ENCODE measurements around the gene ELF4.

ELF4 gene

DNA sequence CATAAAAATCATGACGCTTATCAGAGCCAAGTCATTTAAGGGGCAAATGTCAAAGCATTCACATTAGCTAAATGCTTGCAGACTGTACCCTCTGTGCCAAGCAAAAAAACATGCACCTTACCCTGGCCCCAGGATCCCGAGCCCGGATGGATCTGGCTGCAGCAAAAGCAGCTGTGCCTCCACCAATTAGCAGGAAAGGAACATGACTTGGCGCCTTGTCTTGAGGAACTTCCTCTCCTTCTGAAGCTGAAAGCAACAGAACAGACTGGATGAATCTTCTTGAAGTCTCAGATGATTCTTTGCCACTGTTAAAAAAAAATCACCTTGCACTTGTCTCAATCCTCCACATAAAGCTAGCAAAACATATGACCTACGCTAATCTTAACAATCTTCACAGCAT lies 37.3 kb upstream of the ELF4 start:
- Histone ChIP-seq H3K27me3 (ENCODE audit: low read depth, low read length) (no peaks in the 10 kb centered on the region), H2AFZ (ENCODE audit: low read depth, low read length) (no peak overlapping the region), H3K36me3 (replicated peaks; ENCODE audit: low read depth, low read length) (peaks cover 21% of the 10 kb centered on the region)

DNA sequence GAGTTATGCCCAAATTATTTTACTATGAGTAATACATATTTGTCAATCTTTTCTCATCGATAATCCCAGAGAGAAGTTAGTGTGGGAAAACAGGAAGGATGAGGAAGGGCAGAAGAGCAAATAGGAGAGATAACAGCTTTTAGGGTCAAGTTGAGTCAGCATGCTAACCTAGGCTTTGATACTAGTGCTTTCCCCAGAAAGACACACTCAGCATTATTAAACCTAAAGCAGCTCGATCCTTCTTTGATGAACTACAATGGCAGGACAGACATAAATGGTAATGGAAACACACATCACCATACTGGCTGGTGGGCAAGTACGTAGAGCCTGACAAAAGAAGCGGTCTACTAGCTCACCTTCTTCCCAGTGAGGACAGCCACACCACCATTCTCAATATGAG lies 34.8 kb upstream of the ELF4 start:
- Histone ChIP-seq H3K9ac (ENCODE audit: low read length) (no peak overlapping the region), H3K27ac (ENCODE audit: low read length) (no peak overlapping the region), H3K4me1 (ENCODE audit: low read length) (no peaks in the 10 kb centered on the region), H3K27me3 (ENCODE audit: low read depth, low read length) (no peaks in the 10 kb centered on the region), H4K20me1 (ENCODE audit: insufficient read depth, low read length) (no peaks in the 10 kb centered on the region), H3K9me3 (ENCODE audit: insufficient read depth, low read length) (no peaks in the 10 kb centered on the region), H2AFZ (ENCODE audit: low read depth, low read length) (no peak overlapping the region), H3K4me2 (ENCODE audit: low read length) (no peak overlapping the region), H3K4me3 (ENCODE audit: low read length) (no peak overlapping the region), H3K79me2 (ENCODE audit: low read length) (no peaks in the 10 kb centered on the region), H3K36me3 (replicated peaks; ENCODE audit: low read depth, low read length) (peaks cover 21% of the 10 kb centered on the region)
- TF ChIP-seq, protein P1, sequence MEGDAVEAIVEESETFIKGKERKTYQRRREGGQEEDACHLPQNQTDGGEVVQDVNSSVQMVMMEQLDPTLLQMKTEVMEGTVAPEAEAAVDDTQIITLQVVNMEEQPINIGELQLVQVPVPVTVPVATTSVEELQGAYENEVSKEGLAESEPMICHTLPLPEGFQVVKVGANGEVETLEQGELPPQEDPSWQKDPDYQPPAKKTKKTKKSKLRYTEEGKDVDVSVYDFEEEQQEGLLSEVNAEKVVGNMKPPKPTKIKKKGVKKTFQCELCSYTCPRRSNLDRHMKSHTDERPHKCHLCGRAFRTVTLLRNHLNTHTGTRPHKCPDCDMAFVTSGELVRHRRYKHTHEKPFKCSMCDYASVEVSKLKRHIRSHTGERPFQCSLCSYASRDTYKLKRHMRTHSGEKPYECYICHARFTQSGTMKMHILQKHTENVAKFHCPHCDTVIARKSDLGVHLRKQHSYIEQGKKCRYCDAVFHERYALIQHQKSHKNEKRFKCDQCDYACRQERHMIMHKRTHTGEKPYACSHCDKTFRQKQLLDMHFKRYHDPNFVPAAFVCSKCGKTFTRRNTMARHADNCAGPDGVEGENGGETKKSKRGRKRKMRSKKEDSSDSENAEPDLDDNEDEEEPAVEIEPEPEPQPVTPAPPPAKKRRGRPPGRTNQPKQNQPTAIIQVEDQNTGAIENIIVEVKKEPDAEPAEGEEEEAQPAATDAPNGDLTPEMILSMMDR (IDR thresholded peaks at IDR 0.05; ENCODE audit: low read depth, low read length) = no peak
- no peak for TF ChIP-seq EZH2phosphoT487 (IDR thresholded peaks at IDR 0.05; ENCODE audit: low read depth)

More for the DNA sequence above, 37.3 kb upstream of the ELF4 start:
- H3K4me1 ChIP-seq (ENCODE audit: low read length) = no peaks in the 10 kb centered on the region
- no peak overlapping the region for H3K9ac ChIP-seq (ENCODE audit: low read length)
- no peaks in the 10 kb centered on the region for H3K79me2 ChIP-seq (ENCODE audit: low read length)
- no peak overlapping the region for H3K4me3 ChIP-seq (ENCODE audit: low read length)
- H4K20me1 ChIP-seq (ENCODE audit: insufficient read depth, low read length) = no peaks in the 10 kb centered on the region
- TF ChIP-seq EZH2phosphoT487 (IDR thresholded peaks at IDR 0.05; ENCODE audit: low read depth) = no peak
- TF ChIP-seq, protein P1 (IDR thresholded peaks at IDR 0.05; ENCODE audit: low read depth, low read length) = no peak
- H3K27ac ChIP-seq (ENCODE audit: low read length) = no peak overlapping the region
- no peaks in the 10 kb centered on the region for H3K9me3 ChIP-seq (ENCODE audit: insufficient read depth, low read length)
- no peak overlapping the region for H3K4me2 ChIP-seq (ENCODE audit: low read length)

DNA sequence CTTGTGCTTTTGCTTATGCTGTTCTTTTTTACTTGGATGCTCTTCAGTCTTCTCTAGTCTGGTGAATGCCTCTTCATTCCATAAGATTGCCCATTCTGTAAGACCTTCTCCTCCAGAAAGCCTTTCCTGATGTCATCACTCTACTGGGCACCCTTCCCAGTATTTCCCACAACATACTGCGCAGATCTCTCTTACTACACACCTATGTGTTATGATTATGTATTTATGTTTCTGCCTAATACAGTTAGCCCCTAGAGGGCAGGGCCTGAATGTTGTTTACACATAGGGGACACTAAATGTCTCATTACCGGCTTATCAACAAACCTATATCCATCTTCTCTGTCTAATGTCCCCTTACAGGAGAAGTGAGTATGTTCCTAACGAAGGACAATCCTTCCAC lies 34.2 kb upstream of the ELF4 start:
- TF ChIP-seq EZH2phosphoT487 (IDR thresholded peaks at IDR 0.05; ENCODE audit: low read depth) = no peak
- TF ChIP-seq, protein P1 (IDR thresholded peaks at IDR 0.05; ENCODE audit: low read depth, low read length) = peak; percentile 21
- Histone ChIP-seq H4K20me1 (ENCODE audit: insufficient read depth, low read length) (no peaks in the 10 kb centered on the region), H3K4me1 (ENCODE audit: low read length) (no peaks in the 10 kb centered on the region), H3K9ac (ENCODE audit: low read length) (no peak overlapping the region), H2AFZ (ENCODE audit: low read depth, low read length) (no peak overlapping the region), H3K27ac (ENCODE audit: low read length) (no peak overlapping the region), H3K4me3 (ENCODE audit: low read length) (no peak overlapping the region), H3K79me2 (ENCODE audit: low read length) (no peaks in the 10 kb centered on the region), H3K27me3 (ENCODE audit: low read depth, low read length) (no peaks in the 10 kb centered on the region), H3K9me3 (ENCODE audit: insufficient read depth, low read length) (no peaks in the 10 kb centered on the region), H3K4me2 (ENCODE audit: low read length) (no peak overlapping the region), H3K36me3 (replicated peaks; ENCODE audit: low read depth, low read length) (peaks cover 21% of the 10 kb centered on the region)

DNA sequence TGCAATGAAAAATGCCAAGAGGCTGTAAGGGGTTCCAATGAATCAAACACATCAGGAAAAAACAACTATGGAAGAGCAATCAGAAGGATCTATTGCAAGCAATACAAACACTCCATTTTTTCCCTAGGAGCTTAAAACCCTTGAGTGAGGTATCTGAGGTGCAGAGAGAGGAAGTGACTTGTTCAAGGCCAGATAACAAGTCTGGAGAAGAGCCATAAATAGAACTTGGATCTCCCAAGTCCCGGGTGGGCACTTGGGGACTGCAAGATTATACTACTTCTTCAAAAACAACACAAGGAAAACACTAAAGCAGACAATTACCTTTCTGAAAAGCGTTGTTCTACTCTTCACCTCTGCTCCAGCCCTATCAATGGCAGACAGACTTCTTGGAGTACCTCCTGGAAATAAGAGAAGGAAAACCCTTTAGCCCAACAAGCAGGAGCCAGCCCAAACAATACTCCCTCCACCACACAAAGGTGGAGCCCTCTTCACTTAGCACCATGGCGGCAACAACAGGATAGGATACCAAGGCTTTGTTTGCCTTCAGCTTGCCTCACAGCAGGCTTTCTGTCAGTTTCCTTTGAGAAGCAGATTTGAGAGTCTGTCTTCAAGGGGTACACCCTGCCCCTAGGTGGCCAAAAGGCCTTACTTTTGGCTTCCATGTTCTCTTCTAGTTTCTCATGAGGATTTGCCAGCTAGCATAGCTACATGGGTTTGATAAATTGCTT lies 29.3 kb upstream of the ELF4 start:
- Histone ChIP-seq H4K20me1 (ENCODE audit: insufficient read depth, low read length) (no peaks in the 10 kb centered on the region), H3K27me3 (ENCODE audit: low read depth, low read length) (no peaks in the 10 kb centered on the region), H3K27ac (ENCODE audit: low read length) (no peak overlapping the region), H3K4me1 (ENCODE audit: low read length) (no peaks in the 10 kb centered on the region), H3K79me2 (ENCODE audit: low read length) (no peaks in the 10 kb centered on the region), H3K36me3 (replicated peaks; ENCODE audit: low read depth, low read length) (peaks cover 14% of the 10 kb centered on the region), H2AFZ (ENCODE audit: low read depth, low read length) (no peak overlapping the region), H3K4me2 (ENCODE audit: low read length) (no peak overlapping the region), H3K4me3 (ENCODE audit: low read length) (no peak overlapping the region), H3K9me3 (ENCODE audit: insufficient read depth, low read length) (no peaks in the 10 kb centered on the region), H3K9ac (ENCODE audit: low read length) (no peak overlapping the region)
- TF ChIP-seq EZH2phosphoT487 (IDR thresholded peaks at IDR 0.05; ENCODE audit: low read depth) = no peak
- TF ChIP-seq, protein P1 (IDR thresholded peaks at IDR 0.05; ENCODE audit: low read depth, low read length) = no peak

All from OCI-LY3 (cell line).